Stimulated activated CD8-positive, alpha-beta memory T cell treated with anti-CD3 and anti-CD28 coated beads, Interleukin-15, amount 100 ng/mL, for 24 hours (primary cell): ENCODE measurements around the gene EIPR1.
"Not testable (repeated sequence)": the region's sequence is repeated elsewhere in the genome, so short reads cannot be mapped to it uniquely, and the experiment has no call there.

Experiments used
- DNase-seq: peaks from one replicate; pipeline ENCODE4 v3.0.0-alpha.2; 2020; ENCODE audit warnings: low read depth

Gene EIPR1

GRCh38 chr2:3192920-3193319, 184.7 kb downstream of the EIPR1 start:
- no peak for DNase-seq

GRCh38 chr2:3192281-3192818, 185.3 kb downstream of the EIPR1 start:
- no peak for DNase-seq

GRCh38 chr2:3189961-3190360, 187.7 kb downstream of the EIPR1 start:
- no peak for DNase-seq

GRCh38 chr2:3189076-3189591, 188.5 kb downstream of the EIPR1 start:
- DNase-seq, result no peak

GRCh38 chr2:3188405-3188946, 189.1 kb downstream of the EIPR1 start:
- no peak for DNase-seq

- DNase-seq, result no peak
Observed at GRCh38 chr2:3187467-3187866, 190.2 kb downstream of the EIPR1 start.

- no peak for DNase-seq
Observed at GRCh38 chr2:3186766-3187165, 190.9 kb downstream of the EIPR1 start.

GRCh38 chr2:3185910-3186309, 191.7 kb downstream of the EIPR1 start:
- DNase-seq, result no peak

- DNase-seq, result no peak
Observed at GRCh38 chr2:3185256-3185655, 192.4 kb downstream of the EIPR1 start.

GRCh38 chr2:3184167-3184566, 193.5 kb downstream of the EIPR1 start:
- DNase-seq, result no peak

GRCh38 chr2:3183766-3184165, 193.9 kb downstream of the EIPR1 start:
- no peak for DNase-seq

GRCh38 chr2:3182848-3183247, 194.8 kb downstream of the EIPR1 start:
- DNase-seq, result no peak

GRCh38 chr2:3181416-3182010, 196.1 kb downstream of the EIPR1 start:
- no peak for DNase-seq

- not testable (repeated sequence) for DNase-seq
Observed at GRCh38 chr2:3180909-3181221, 196.8 kb downstream of the EIPR1 start.

- no peak for DNase-seq
Observed at GRCh38 chr2:3180082-3180908, 197.3 kb downstream of the EIPR1 start.

GRCh38 chr2:3179626-3180025, 198.0 kb downstream of the EIPR1 start:
- no peak for DNase-seq

GRCh38 chr2:3179208-3179607, 198.4 kb downstream of the EIPR1 start:
- DNase-seq, result no peak

GRCh38 chr2:3178578-3179031, 199.0 kb downstream of the EIPR1 start:
- DNase-seq, result no peak

- DNase-seq, result no peak
Observed at GRCh38 chr2:3177891-3178577, 199.6 kb downstream of the EIPR1 start.

GRCh38 chr2:3176869-3177255, 200.8 kb downstream of the EIPR1 start:
- DNase-seq, result no peak

- DNase-seq, result no peak
Observed at GRCh38 chr2:3176071-3176868, 201.3 kb downstream of the EIPR1 start.

- no peak for DNase-seq
Observed at GRCh38 chr2:3175568-3175955, 202.1 kb downstream of the EIPR1 start.
